SK-N-SH (cell line): Measurements from ENCODE around the gene WASF1. TPM values are rescaled to one million over a fixed set of nuclear protein-coding genes. Genes with fewer than 3 reads are reported as not detected.

Source experiments
- CTCF ChIA-PET: fragments of 300-600, 350-600 bp; formaldehyde crosslinking; extraction: SDS; loops from one replicate; lab custom pipeline; 2021; lab: Yijun Ruan, JAX
- POLR2A ChIA-PET: fragments of 350-600 bp; sonication (Branson Sonifier 250); formaldehyde crosslinking; extraction: SDS; loops from one replicate; lab custom pipeline; 2020; ENCODE audit warnings: antibody characterized with exemption, inconsistent platforms; lab: Yijun Ruan, JAX
- DNase-seq: peaks from one replicate; pipeline ENCODE4 v3.0.0; 2012
- H2AFZ ChIP-seq: fragments of 200-600 bp; sonication (generic); 2 replicates; pipeline ENCODE4 v1.8.1; 2016; ENCODE audit warnings: antibody characterized with exemption, mild to moderate bottlenecking, low read depth
- H3F3A ChIP-seq: fragments of 200-600 bp; sonication (generic); replicated peaks from 2 replicates; pipeline ENCODE3; 2016; ENCODE audit warnings: antibody characterized with exemption, mild to moderate bottlenecking; ENCODE audit not compliant: insufficient read depth
- H3K27ac ChIP-seq, 2 experiments: fragments of 200-500 bp in 1 of 2; fragments of 200-600 bp in 1 of 2; sonication (Bioruptor generic) in 1 of 2; sonication (generic), shearing (Covaris generic) in 1 of 2; 2 replicates each; pipeline versions ENCODE4 v1.5.1 to v1.6.1; 2014 to 2016; ENCODE audit warnings: low read depth in 2 of 2, inconsistent platforms in 1 of 2, low read length in 1 of 2, mild to moderate bottlenecking in 1 of 2, mixed read lengths in 1 of 2
- H3K27me3 ChIP-seq: fragments of 200-600 bp; sonication (generic), shearing (Covaris generic); 2 replicates; pipeline ENCODE4 v1.6.1; 2016; ENCODE audit warnings: mixed run types; ENCODE audit not compliant: insufficient read depth
- H3K36me3 ChIP-seq, 2 experiments: fragments of 200-500 bp in 1 of 2; fragments of 200-600 bp in 1 of 2; sonication (Bioruptor generic) in 1 of 2; sonication (generic) in 1 of 2; replicated peaks in 1 of 2; 2 replicates each; pipeline versions ENCODE3 to v1.5.1; 2014 to 2016; ENCODE audit warnings: low read length in 1 of 2, mild to moderate bottlenecking in 1 of 2; ENCODE audit not compliant: insufficient read depth in 2 of 2, control insufficient read depth in 1 of 2
- H3K4me1 ChIP-seq, 2 experiments: fragments of 200-500 bp in 1 of 2; fragments of 200-600 bp in 1 of 2; sonication (Bioruptor generic) in 1 of 2; sonication (generic), shearing (Covaris generic) in 1 of 2; 2 replicates each; pipeline versions ENCODE4 v1.5.1 to v1.6.1; 2014 to 2016; ENCODE audit warnings: low read depth in 1 of 2, low read length in 1 of 2, mixed run types in 1 of 2; ENCODE audit not compliant: insufficient read depth in 2 of 2, control insufficient read depth in 1 of 2
- H3K4me2 ChIP-seq: fragments of 200-600 bp; sonication (generic), shearing (Covaris generic); 2 replicates; pipeline ENCODE4 v1.6.1; 2017; ENCODE audit warnings: mixed run types
- H3K4me3 ChIP-seq, 2 experiments: fragments of 200-500 bp in 1 of 2; fragments of 200-600 bp in 1 of 2; sonication (Bioruptor generic) in 1 of 2; sonication (generic), shearing (Covaris generic) in 1 of 2; 2 replicates each; pipeline versions ENCODE4 v1.5.1 to v1.8.1; 2014 to 2016; ENCODE audit warnings: low read depth in 2 of 2, inconsistent platforms in 1 of 2, low read length in 1 of 2, mild to moderate bottlenecking in 1 of 2, mixed read lengths in 1 of 2, moderate library complexity in 1 of 2
- H3K79me2 ChIP-seq: fragments of 200-600 bp; sonication (generic); 2 replicates; pipeline ENCODE4 v1.8.1; 2017; ENCODE audit warnings: mild to moderate bottlenecking; ENCODE audit not compliant: insufficient read depth
- H3K9ac ChIP-seq: fragments of 200-600 bp; sonication (generic); 2 replicates; pipeline ENCODE4 v1.6.1; 2017; ENCODE audit warnings: mixed run types
- H3K9me2 ChIP-seq: fragments of 200-600 bp; sonication (generic); 2 replicates; pipeline ENCODE4 v1.6.1; 2017; ENCODE audit warnings: mixed run types
- H3K9me3 ChIP-seq: fragments of 200-600 bp; sonication (generic); 2 replicates; pipeline ENCODE4 v1.6.1; 2017; ENCODE audit warnings: mixed run types, mild to moderate bottlenecking, moderate library complexity
- H4K20me1 ChIP-seq: fragments of 200-600 bp; sonication (generic); 2 replicates; pipeline ENCODE4 v1.6.1; 2017; ENCODE audit warnings: mild to moderate bottlenecking, mixed run types; ENCODE audit not compliant: insufficient read depth
- CHD2 ChIP-seq: fragments of 150-350 bp; IDR thresholded peaks from 2 replicates; pipeline ENCODE4 v1.6.1; 2018; ENCODE audit warnings: low read length; ENCODE audit not compliant: partially characterized antibody
- CTCF ChIP-seq: fragments of 200-600 bp; sonication (generic); IDR thresholded peaks from 2 replicates; pipeline ENCODE4 v1.6.1; 2017; ENCODE audit warnings: antibody characterized with exemption, mild to moderate bottlenecking, moderate library complexity
- ELF1 ChIP-seq: IDR thresholded peaks from 2 replicates; pipeline ENCODE4 v1.4.0; 2012
- FOXJ3 ChIP-seq: sonication (generic); formaldehyde crosslinking; IDR thresholded peaks from 2 replicates; pipeline ENCODE4 v1.5.1; 2020; ENCODE audit warnings: mild to moderate bottlenecking, missing genetic modification reagents
- FOXM1 ChIP-seq: IDR thresholded peaks from 2 replicates; pipeline ENCODE4 v1.4.0; 2012; ENCODE audit warnings: low read depth, mild to moderate bottlenecking
- GATA2 ChIP-seq: sonication (generic); formaldehyde crosslinking; IDR thresholded peaks from 2 replicates; pipeline ENCODE4 v1.5.0; 2020; ENCODE audit warnings: mild to moderate bottlenecking, missing genetic modification reagents
- NRF1 ChIP-seq: IDR thresholded peaks from 2 replicates; pipeline ENCODE4 v1.6.1; 2012; ENCODE audit warnings: low read depth, mild to moderate bottlenecking, low read length
- RFX5 ChIP-seq: IDR thresholded peaks from 2 replicates; pipeline ENCODE4 v1.6.1; 2012; ENCODE audit warnings: mild to moderate bottlenecking, improper control_type of control experiment, low read length
- SMC3 ChIP-seq: IDR thresholded peaks from 2 replicates; pipeline ENCODE4 v1.6.1; 2012; ENCODE audit warnings: low read depth, low read length, improper control_type of control experiment
- TAF1 ChIP-seq: IDR thresholded peaks from 2 replicates; pipeline ENCODE4 v1.6.1; 2012; ENCODE audit warnings: low read depth, mild to moderate bottlenecking, low read length, moderate library complexity, borderline replicate concordance
- TCF12 ChIP-seq: IDR thresholded peaks from 2 replicates; pipeline ENCODE4 v1.4.0; 2012
- USF2 ChIP-seq: fragments of 150-350 bp; IDR thresholded peaks from 2 replicates; pipeline ENCODE4 v1.6.1; 2017; ENCODE audit warnings: antibody characterized with exemption, low read length, low read depth, borderline replicate concordance
- ZBTB33 ChIP-seq: IDR thresholded peaks from 2 replicates; pipeline ENCODE4 v1.4.0; 2012; ENCODE audit warnings: low read depth, borderline replicate concordance
- WGBS: methylation state at CpG from one replicate; pipeline ENCODE4 v1.1.6; 2017; ENCODE audit warnings: low lambda C conversion rate; 5-methylcytosine and 5-hydroxymethylcytosine counted together
- polyA plus RNA-seq, 3 experiments: library from polyadenylated mRNA; depleted of rRNA; stranded (reverse); fragments of >200 nt; gene quantifications; 2 replicates each; pipeline ENCODE4 v1.2.3, GENCODE V29; 2012
- TF ChIP-seq, protein P1 (sequence below): IDR thresholded peaks from 2 replicates; pipeline ENCODE4 v1.6.1; 2012; ENCODE audit warnings: mild to moderate bottlenecking, low read depth, low read length, moderate library complexity
- TF ChIP-seq, protein P2 (sequence below): IDR thresholded peaks from 2 replicates; pipeline ENCODE4 v1.4.0; 2012; ENCODE audit warnings: low read depth, borderline replicate concordance
- TF ChIP-seq, protein P3 (sequence below): IDR thresholded peaks from 2 replicates; pipeline ENCODE4 v1.4.0; 2012; ENCODE audit warnings: low read depth

WASF1 gene
- polyA plus RNA-seq, 1 of the 3 experiments (the other 2 are of a cell fraction) = 31.4 TPM

DNA sequence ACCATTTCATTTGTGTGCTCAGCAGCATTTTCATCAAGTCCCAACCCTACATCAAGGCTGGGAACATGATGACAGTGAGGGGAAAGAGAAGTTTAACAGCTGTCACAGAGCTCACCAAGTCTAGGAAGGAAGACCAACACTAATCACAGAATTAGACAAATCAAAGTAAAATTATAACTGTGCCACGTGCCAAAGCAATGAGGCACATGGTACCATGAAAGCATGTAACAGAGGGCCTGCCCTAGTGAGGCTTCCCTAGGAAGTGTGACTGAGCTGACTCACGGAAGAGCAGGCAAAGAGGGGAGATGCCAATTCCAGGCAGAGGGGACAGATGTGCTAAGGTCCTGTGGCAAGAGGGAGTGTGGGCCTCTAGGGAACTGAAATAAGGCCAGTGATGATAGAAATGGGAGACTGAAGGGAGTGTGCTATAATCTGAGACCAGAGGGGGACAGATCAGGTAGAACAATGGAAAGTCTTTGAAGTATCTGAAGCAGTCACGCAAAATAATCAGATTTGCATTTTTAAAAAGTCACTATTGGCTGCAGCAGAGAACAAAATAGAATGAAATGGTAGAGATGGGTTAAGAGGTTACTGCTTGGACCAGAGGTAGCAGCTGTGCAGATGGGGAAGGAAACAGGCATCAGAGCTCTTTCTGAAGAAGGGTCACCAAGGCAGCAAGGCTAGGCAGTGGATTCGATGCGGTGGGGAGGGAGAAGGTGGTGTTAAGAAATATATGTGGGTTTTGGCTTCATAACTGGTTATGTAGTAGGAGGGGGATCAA lies 114.5 kb downstream of the WASF1 start:
- peaks cover 0 to 2% of the 10 kb centered on the region in 2 experiments; a peak in 1 of 4 replicates for H3K4me1 ChIP-seq
- no peak overlapping the region for H3K27ac ChIP-seq
- ChIA-PET CTCF (interaction anchor here (1.3 to 4.2 kb wide), 2 partner anchors 11 to 327 kb away, joined by 5 to 24 read pairs; no protein-coding TSS in a partner anchor), POLR2A (no interaction called here)
- no peaks in the 10 kb centered on the region for H4K20me1 ChIP-seq
- no peak overlapping the region for H3K9ac ChIP-seq
- H3K27me3 ChIP-seq = no peaks in the 10 kb centered on the region; the same call in 1 of the 2 replicates
- H3K9me2 ChIP-seq = no peaks in the 10 kb centered on the region
- TF ChIP-seq, protein P1, sequence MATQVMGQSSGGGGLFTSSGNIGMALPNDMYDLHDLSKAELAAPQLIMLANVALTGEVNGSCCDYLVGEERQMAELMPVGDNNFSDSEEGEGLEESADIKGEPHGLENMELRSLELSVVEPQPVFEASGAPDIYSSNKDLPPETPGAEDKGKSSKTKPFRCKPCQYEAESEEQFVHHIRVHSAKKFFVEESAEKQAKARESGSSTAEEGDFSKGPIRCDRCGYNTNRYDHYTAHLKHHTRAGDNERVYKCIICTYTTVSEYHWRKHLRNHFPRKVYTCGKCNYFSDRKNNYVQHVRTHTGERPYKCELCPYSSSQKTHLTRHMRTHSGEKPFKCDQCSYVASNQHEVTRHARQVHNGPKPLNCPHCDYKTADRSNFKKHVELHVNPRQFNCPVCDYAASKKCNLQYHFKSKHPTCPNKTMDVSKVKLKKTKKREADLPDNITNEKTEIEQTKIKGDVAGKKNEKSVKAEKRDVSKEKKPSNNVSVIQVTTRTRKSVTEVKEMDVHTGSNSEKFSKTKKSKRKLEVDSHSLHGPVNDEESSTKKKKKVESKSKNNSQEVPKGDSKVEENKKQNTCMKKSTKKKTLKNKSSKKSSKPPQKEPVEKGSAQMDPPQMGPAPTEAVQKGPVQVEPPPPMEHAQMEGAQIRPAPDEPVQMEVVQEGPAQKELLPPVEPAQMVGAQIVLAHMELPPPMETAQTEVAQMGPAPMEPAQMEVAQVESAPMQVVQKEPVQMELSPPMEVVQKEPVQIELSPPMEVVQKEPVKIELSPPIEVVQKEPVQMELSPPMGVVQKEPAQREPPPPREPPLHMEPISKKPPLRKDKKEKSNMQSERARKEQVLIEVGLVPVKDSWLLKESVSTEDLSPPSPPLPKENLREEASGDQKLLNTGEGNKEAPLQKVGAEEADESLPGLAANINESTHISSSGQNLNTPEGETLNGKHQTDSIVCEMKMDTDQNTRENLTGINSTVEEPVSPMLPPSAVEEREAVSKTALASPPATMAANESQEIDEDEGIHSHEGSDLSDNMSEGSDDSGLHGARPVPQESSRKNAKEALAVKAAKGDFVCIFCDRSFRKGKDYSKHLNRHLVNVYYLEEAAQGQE = no peak
- no peak for TF ChIP-seq ELF1
- no peak for TF ChIP-seq CTCF
- no peak for TF ChIP-seq TCF12
- no peak for TF ChIP-seq NRF1
- no peak for TF ChIP-seq CHD2
- no peak for TF ChIP-seq SMC3
- TF ChIP-seq, protein P2, sequence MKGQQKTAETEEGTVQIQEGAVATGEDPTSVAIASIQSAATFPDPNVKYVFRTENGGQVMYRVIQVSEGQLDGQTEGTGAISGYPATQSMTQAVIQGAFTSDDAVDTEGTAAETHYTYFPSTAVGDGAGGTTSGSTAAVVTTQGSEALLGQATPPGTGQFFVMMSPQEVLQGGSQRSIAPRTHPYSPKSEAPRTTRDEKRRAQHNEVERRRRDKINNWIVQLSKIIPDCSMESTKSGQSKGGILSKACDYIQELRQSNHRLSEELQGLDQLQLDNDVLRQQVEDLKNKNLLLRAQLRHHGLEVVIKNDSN = no peak
- no peak for TF ChIP-seq ZBTB33
- TF ChIP-seq TAF1 = no peak
- TF ChIP-seq FOXM1 = no peak
- TF ChIP-seq FOXJ3 (CRISPR knock-in tag) = no peak
- no peak for TF ChIP-seq USF2
- no peak for TF ChIP-seq RFX5
- no peak for TF ChIP-seq GATA2 (CRISPR knock-in tag)
- TF ChIP-seq, protein P3, sequence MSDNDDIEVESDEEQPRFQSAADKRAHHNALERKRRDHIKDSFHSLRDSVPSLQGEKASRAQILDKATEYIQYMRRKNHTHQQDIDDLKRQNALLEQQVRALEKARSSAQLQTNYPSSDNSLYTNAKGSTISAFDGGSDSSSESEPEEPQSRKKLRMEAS = no peak
- no peaks in the 10 kb centered on the region for H3K36me3 ChIP-seq
- no peak overlapping the region for H3K4me3 ChIP-seq
- no peak overlapping the region for H3K4me2 ChIP-seq
- H3K9me3 ChIP-seq = no peaks in the 10 kb centered on the region
- no peaks in the 10 kb centered on the region for H3K79me2 ChIP-seq
- DNase-seq = no peak
- no peak overlapping the region for H2AFZ ChIP-seq
- no peaks in the 10 kb centered on the region for H3F3A ChIP-seq
- 65% methylated on average over 5 of the region's 5 CpGs for WGBS
